ENCODE results near the gene PHLDA2.

Gene PHLDA2

DNA sequence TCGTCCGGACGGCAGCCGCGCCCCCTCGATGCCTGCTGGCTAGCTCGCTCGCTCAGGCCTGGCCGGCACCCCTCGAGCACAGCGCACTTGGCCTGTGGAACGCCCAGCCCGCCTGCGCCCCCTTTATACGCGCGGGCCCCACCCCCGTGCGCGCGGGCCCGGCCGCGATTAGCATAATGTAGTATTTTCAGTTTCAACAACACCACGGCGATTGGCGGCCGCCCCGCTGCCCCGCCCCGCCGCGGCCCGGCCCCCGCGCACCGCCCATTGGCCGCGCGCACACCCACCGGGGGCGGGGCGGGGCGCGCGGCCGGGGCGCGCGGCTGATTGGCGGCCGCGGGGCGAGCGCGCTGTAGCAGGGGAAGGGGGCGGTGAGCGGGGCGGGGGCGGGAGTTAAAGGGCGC, 43.5 kb downstream of the PHLDA2 start, which contains the start of gene CDKN1C:
Gene CDKN1C (minus strand): TSS at position 98 of the 404 bp plus-strand sequence. CDS start 319 bp downstream, outside the sequence.
- Histone ChIP-seq H3K27me3 (ENCODE audit: insufficient read depth, low read length) (peaks cover 19% of the 10 kb centered on the region), H2AFZ (ENCODE audit: low read length, unreplicated experiment) (peak within 1 kb of the TSS; percentile 37), H3K36me3 (ENCODE audit: insufficient read depth, low read length) (no peaks in the 10 kb centered on the region), H3K79me2 (ENCODE audit: control insufficient read depth, insufficient read depth, low read length, unreplicated experiment) (no peaks in the 10 kb centered on the region), H3K4me3 (ENCODE audit: low read depth, low read length) (peak within 1 kb of the TSS; percentile 83), H3K4me1 (ENCODE audit: control insufficient read depth, insufficient read depth, low read length, unreplicated experiment) (no peaks in the 10 kb centered on the region), H3K27ac (ENCODE audit: low read depth, low read length) (no peak within 1 kb of the TSS)

DNA sequence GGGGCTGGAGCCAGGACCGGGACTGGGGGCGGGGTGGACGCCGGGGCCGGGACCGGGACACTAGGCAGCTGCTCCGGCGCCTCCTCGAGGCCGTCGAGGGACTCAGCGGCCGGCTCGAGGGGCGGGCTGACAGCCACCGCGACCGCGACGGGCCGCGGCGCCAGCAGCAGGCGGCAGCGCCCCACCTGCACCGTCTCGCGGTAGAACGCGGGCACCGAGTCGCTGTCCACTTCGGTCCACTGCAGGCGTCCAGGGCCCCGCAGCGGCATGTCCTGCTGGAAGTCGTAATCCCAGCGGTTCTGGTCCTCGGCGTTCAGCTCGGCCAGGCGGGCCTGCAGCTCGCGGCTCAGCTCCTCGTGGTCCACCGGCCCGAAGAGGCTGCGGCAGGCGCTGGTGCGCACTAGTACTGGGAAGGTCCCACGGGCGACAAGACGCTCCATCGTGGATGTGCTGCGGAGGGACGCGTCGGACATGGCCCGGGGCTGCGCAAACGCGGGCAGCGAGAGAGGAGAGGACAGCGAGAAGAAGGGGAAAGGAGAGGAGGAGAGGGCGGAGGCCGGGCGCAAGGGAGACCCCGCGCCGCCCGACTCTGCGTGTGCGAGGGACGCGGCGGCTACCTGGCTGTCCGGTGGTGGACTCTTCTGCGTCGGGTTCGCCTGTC, 44.1 kb downstream of the PHLDA2 start:
- no peaks in the 10 kb centered on the region for H3K4me1 ChIP-seq (ENCODE audit: control insufficient read depth, insufficient read depth, low read length, unreplicated experiment)
- peak overlapping the region; percentile 37 for H2AFZ ChIP-seq (ENCODE audit: low read length, unreplicated experiment)

DNA sequence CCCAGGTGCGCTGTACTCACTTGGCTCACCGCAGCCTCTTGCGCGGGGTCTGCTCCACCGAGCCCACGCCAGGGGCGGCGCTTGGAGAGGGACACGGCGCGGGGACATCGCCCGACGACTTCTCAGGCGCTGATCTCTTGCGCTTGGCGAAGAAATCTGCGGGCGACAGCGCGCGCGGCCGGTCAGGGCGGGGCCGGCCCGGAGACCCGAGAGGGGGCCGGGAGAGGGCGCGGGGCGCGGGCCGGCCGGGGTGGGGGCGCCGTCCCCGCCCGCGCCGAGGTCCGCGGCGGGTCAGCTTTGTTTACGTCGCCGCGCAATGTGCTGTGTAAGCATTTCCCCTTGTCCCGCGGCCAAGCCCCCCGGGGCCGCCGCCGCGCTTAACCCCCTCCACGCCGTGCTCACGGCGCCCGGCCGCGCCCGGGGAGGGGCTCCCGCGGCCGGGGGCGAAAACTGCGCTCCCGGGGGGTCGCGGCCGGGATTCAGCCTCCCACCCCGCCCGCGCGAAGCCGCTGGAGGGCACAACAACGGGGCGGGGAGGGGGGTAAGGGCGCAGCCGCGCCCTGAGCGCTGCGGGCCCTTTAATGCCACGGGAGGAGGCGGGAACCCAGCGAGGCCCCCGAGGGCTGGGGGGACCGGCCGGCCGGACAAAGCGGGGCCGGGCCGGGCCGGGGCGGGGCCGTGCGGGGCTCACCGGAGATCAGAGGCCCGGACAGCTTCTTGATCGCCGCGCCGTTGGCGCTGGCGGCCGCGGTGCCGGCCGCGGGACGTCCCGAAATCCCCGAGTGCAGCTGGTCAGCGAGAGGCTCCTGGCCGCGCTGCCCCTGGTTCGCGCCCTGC, 45.0 kb downstream of the PHLDA2 start:
- Histone ChIP-seq H3K27me3 (ENCODE audit: insufficient read depth, low read length) (peaks cover 19% of the 10 kb centered on the region), H2AFZ (ENCODE audit: low read length, unreplicated experiment) (peak overlapping the region; percentile 29), H3K36me3 (ENCODE audit: insufficient read depth, low read length) (no peaks in the 10 kb centered on the region), H3K4me1 (ENCODE audit: control insufficient read depth, insufficient read depth, low read length, unreplicated experiment) (no peaks in the 10 kb centered on the region), H3K79me2 (ENCODE audit: control insufficient read depth, insufficient read depth, low read length, unreplicated experiment) (no peaks in the 10 kb centered on the region), H3K4me3 (ENCODE audit: low read depth, low read length) (peak overlapping the region; percentile 71), H3K27ac (ENCODE audit: low read depth, low read length) (no peak overlapping the region)

More for the DNA sequence above, 44.1 kb downstream of the PHLDA2 start:
- H3K79me2 ChIP-seq (ENCODE audit: control insufficient read depth, insufficient read depth, low read length, unreplicated experiment): no peaks in the 10 kb centered on the region
- no peak overlapping the region for H3K27ac ChIP-seq (ENCODE audit: low read depth, low read length)
- H3K36me3 ChIP-seq (ENCODE audit: insufficient read depth, low read length): no peaks in the 10 kb centered on the region
- H3K4me3 ChIP-seq (ENCODE audit: low read depth, low read length): peak overlapping the region; percentile 83
- peaks cover 19% of the 10 kb centered on the region for H3K27me3 ChIP-seq (ENCODE audit: insufficient read depth, low read length)

DNA sequence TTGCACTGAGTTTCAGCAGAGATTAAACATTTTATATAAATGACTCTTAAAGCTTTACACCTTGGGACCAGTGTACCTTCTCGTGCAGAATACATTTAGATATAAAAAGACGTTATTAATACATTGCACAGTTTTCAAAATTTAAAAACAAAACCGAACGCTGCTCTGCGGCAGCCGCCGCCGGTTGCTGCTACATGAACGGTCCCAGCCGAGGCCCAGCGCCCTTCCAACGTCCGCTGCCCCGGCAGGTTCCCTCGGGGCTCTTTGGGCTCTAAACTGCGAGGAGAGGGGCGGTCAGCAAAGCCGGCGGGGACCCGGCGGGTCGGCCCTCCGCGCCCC, 45.6 kb downstream of the PHLDA2 start:
- Histone ChIP-seq H3K27me3 (ENCODE audit: insufficient read depth, low read length) (peaks cover 19% of the 10 kb centered on the region), H3K27ac (ENCODE audit: low read depth, low read length) (no peak overlapping the region), H3K4me1 (ENCODE audit: control insufficient read depth, insufficient read depth, low read length, unreplicated experiment) (no peaks in the 10 kb centered on the region), H3K36me3 (ENCODE audit: insufficient read depth, low read length) (no peaks in the 10 kb centered on the region), H3K79me2 (ENCODE audit: control insufficient read depth, insufficient read depth, low read length, unreplicated experiment) (no peaks in the 10 kb centered on the region), H2AFZ (ENCODE audit: low read length, unreplicated experiment) (peak overlapping the region; percentile 29), H3K4me3 (ENCODE audit: low read depth, low read length) (peak overlapping the region; percentile 71)

DNA sequence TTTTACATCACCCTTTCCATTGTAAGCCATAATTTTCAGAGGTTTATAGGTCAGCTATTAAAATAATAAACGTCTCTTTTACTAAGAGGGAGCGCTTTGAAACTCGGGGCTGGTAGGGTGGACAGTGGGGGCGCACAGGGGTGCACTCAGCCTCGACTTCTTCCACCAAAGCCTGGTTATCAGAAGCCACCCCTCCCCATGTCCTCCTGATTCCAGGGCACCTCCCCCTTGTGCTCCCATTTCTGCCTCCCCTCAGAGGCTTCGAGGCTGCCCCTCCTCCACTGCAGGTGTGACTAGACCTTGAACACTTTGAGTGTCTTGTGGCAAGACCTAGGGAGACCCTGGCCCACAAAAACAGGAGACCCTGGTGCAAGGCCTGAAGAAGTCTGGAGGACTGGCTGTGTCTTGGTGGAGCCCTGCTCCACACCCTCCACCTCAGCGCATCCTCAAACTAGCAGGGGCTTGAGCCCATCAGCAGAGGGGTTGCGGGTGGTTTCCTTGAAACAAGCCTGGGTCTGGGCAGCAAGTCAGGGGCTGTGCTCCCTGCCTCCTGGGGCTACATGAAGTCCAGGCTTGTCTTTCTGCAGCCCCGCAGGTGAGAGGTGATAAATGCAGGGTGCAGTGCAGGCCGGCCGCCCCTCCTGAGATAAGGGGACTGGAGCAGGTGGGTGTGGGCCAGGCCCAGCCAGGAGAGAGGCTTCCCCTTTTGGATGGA, 46.7 kb downstream of the PHLDA2 start:
- Histone ChIP-seq H2AFZ (ENCODE audit: low read length, unreplicated experiment) (no peak overlapping the region), H3K4me1 (ENCODE audit: control insufficient read depth, insufficient read depth, low read length, unreplicated experiment) (no peaks in the 10 kb centered on the region), H3K36me3 (ENCODE audit: insufficient read depth, low read length) (no peaks in the 10 kb centered on the region), H3K27me3 (ENCODE audit: insufficient read depth, low read length) (peaks cover 19% of the 10 kb centered on the region), H3K79me2 (ENCODE audit: control insufficient read depth, insufficient read depth, low read length, unreplicated experiment) (no peaks in the 10 kb centered on the region), H3K4me3 (ENCODE audit: low read depth, low read length) (no peak overlapping the region), H3K27ac (ENCODE audit: low read depth, low read length) (no peak overlapping the region)

DNA sequence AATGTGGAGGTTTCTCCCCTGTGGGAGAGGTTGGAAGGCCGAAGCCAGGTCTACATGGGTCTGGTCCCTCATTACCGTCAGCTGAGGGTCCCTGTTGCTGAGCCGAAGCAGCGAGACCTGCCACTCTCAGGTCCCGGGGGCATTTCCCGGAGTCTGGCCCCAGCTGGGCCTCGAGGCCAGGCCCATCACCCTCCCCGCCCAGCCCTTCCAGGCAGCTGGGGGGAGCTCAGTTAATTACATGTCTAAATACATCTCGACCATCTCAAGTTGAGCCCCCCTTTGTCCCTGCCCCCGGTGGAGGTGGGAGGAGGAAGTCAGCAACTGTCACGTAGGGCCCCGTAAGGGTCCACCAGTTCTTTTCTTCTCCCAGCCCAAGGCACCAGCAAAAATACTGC, 47.2 kb downstream of the PHLDA2 start:
- peaks cover 19% of the 10 kb centered on the region for H3K27me3 ChIP-seq (ENCODE audit: insufficient read depth, low read length)
- H2AFZ ChIP-seq (ENCODE audit: low read length, unreplicated experiment): no peak overlapping the region
- H3K36me3 ChIP-seq (ENCODE audit: insufficient read depth, low read length): no peaks in the 10 kb centered on the region
- no peaks in the 10 kb centered on the region for H3K79me2 ChIP-seq (ENCODE audit: control insufficient read depth, insufficient read depth, low read length, unreplicated experiment)
- H3K4me3 ChIP-seq (ENCODE audit: low read depth, low read length): no peak overlapping the region
- H3K27ac ChIP-seq (ENCODE audit: low read depth, low read length): no peak overlapping the region
- no peaks in the 10 kb centered on the region for H3K4me1 ChIP-seq (ENCODE audit: control insufficient read depth, insufficient read depth, low read length, unreplicated experiment)

DNA sequence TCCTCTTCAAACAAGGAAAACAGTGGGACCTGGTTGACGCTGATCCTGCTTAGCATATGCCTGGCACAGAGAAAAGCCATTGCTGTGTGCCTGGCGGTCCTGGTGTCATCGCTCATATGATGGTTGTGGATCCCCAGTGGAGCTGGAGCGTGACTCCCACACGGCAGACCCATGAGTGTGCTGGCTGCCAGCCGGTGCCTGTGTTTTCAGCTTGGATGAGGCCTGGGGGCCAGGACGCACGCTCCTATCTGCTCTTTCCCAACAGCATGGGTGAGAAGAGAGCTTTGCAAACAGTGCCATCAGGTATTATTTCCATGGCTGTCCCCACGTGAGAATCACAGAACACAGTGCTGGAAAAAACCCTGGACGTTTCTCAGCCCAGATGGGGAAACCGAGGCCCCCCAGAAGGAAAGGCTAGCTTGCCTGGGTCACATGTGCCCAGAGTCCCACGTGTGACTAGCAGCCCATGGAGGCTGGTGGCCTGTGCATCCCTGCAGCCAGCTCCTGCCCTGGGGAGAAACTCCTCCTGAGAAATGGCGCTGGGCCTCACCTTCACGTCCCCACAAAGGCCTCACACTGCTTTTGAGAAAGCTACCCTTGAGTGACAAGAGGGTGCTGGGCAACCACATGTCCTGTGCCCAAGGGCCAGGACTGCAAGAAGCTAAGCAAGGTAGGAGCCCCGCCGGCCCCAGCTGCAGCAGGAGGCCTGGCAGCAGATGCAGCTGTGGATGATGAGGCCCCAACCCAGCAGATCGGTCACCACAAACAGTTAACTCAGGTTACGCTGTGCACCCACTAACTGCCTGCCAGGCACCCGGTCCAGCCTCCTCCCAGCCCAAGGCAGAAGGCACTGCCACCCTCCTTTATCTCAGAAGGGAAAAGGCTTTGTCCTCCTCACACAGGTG, 47.9 kb downstream of the PHLDA2 start:
- Histone ChIP-seq H3K27ac (ENCODE audit: low read depth, low read length) (no peak overlapping the region), H3K36me3 (ENCODE audit: insufficient read depth, low read length) (no peaks in the 10 kb centered on the region), H2AFZ (ENCODE audit: low read length, unreplicated experiment) (no peak overlapping the region), H3K79me2 (ENCODE audit: control insufficient read depth, insufficient read depth, low read length, unreplicated experiment) (no peaks in the 10 kb centered on the region), H3K27me3 (ENCODE audit: insufficient read depth, low read length) (peaks cover 19% of the 10 kb centered on the region), H3K4me1 (ENCODE audit: control insufficient read depth, insufficient read depth, low read length, unreplicated experiment) (no peaks in the 10 kb centered on the region), H3K4me3 (ENCODE audit: low read depth, low read length) (no peak overlapping the region)

DNA sequence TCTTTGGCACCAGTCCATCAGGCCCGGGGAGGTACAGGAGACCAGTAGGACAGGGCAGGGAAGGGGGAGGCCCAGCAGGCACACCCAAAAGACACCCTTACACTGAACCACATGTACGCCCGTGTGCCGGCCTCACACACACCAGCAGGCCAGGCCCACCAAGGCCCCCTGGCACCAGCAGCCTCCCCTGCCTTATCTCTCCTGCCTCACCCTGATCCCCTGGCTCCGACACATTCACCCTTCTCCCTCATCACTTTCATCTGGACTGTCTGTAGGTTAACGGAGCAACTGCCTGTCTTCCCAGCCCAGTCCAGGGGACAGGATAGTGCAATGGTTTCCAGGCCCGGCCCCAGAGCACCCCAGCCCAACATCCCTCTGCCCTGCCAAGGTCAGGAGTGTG, 48.6 kb downstream of the PHLDA2 start:
- Histone ChIP-seq H3K36me3 (ENCODE audit: insufficient read depth, low read length) (no peaks in the 10 kb centered on the region), H2AFZ (ENCODE audit: low read length, unreplicated experiment) (no peak overlapping the region), H3K27ac (ENCODE audit: low read depth, low read length) (no peak overlapping the region), H3K4me1 (ENCODE audit: control insufficient read depth, insufficient read depth, low read length, unreplicated experiment) (no peaks in the 10 kb centered on the region), H3K27me3 (ENCODE audit: insufficient read depth, low read length) (peaks cover 19% of the 10 kb centered on the region), H3K79me2 (ENCODE audit: control insufficient read depth, insufficient read depth, low read length, unreplicated experiment) (no peaks in the 10 kb centered on the region), H3K4me3 (ENCODE audit: low read depth, low read length) (no peak overlapping the region)

DNA sequence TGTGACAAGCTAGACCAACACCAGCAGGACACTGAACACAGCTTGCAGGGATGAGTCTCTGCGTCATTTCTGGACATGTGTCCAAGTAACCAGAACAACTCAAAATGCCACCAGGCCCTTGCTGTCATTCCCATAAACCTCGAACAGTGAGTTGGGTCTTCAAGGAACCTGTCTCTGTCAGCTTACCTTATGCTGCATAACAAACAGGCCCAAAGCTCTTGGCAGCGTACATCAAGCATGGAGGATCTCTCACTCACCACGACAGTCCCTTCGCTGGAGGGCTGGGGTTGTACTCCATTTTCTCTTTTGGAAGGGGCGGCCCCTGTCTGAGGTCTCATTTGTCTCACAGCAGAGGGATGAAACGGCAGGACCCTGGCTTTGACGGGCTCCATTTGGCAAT, 50.4 kb downstream of the PHLDA2 start:
- no peak overlapping the region for H3K27ac ChIP-seq (ENCODE audit: low read depth, low read length)
- no peaks in the 10 kb centered on the region for H3K4me1 ChIP-seq (ENCODE audit: control insufficient read depth, insufficient read depth, low read length, unreplicated experiment)
- no peaks in the 10 kb centered on the region for H3K36me3 ChIP-seq (ENCODE audit: insufficient read depth, low read length)
- no peaks in the 10 kb centered on the region for H3K79me2 ChIP-seq (ENCODE audit: control insufficient read depth, insufficient read depth, low read length, unreplicated experiment)
- H3K4me3 ChIP-seq (ENCODE audit: low read depth, low read length): no peak overlapping the region
- peaks cover 8% of the 10 kb centered on the region for H3K27me3 ChIP-seq (ENCODE audit: insufficient read depth, low read length)
- no peak overlapping the region for H2AFZ ChIP-seq (ENCODE audit: low read length, unreplicated experiment)
